SK-N-SH treated with all-trans-retinoic acid at 6 μM for 48 hours (cell line): ENCODE measurements around the gene MKNK2.

Experiments used
- CSDC2 ChIP-seq: fragments of 250-450 bp; sonication (Bioruptor Pico); IDR thresholded peaks from 2 replicates; pipeline ENCODE4 v1.5.0; 2020; ENCODE audit warnings: mild to moderate bottlenecking, moderate library complexity
- ESRRG ChIP-seq: fragments of 250-450 bp; sonication (Bioruptor Pico); IDR thresholded peaks from 2 replicates; pipeline ENCODE4 v1.6.1; 2021; ENCODE audit warnings: mild to moderate bottlenecking
- PATZ1 ChIP-seq: fragments of 250-450 bp; sonication (Bioruptor Pico); IDR thresholded peaks from 2 replicates; pipeline ENCODE4 v1.8.0; 2020; ENCODE audit warnings: mild to moderate bottlenecking, moderate library complexity, borderline replicate concordance
- RARB ChIP-seq: fragments of 250-450 bp; sonication (Bioruptor Pico); IDR thresholded peaks from 2 replicates; pipeline ENCODE4 v1.8.0; 2021; ENCODE audit warnings: mild to moderate bottlenecking, moderate library complexity
- TCF4 ChIP-seq: fragments of 250-450 bp; sonication (Bioruptor Pico); IDR thresholded peaks from 2 replicates; pipeline ENCODE4 v1.8.0; 2021; ENCODE audit warnings: mild to moderate bottlenecking, moderate library complexity, borderline replicate concordance
- ZFP30 ChIP-seq: fragments of 450-650 bp; formaldehyde crosslinking; IDR thresholded peaks from 2 replicates; pipeline ENCODE4 v1.5.0; 2022; ENCODE audit warnings: mild to moderate bottlenecking, moderate library complexity
- ZNF565 ChIP-seq: fragments of 450-650 bp; formaldehyde crosslinking; conservative IDR thresholded peaks from 2 replicates; pipeline ENCODE4 v1.5.0; 2020; ENCODE audit warnings: low read depth, mild to moderate bottlenecking, moderate library complexity
- TF ChIP-seq, protein P1 (sequence below): fragments of 250-450 bp; sonication (Bioruptor Pico); IDR thresholded peaks from 2 replicates; pipeline ENCODE4 v1.5.1; 2020; ENCODE audit warnings: low read depth, mild to moderate bottlenecking, moderate library complexity
- TF ChIP-seq, protein P2 (sequence below): fragments of 250-450 bp; sonication (Bioruptor Pico); IDR thresholded peaks from 2 replicates; pipeline ENCODE4 v1.8.0; 2021; ENCODE audit warnings: low read depth, mild to moderate bottlenecking, moderate library complexity, borderline replicate concordance

GRCh38 chr19:2022289-2022688, 28.8 kb downstream of the MKNK2 start:
- no peak for TF ChIP-seq ESRRG (CRISPR knock-in tag)
- no peak for TF ChIP-seq ZFP30 (CRISPR knock-in tag)
- no peak for TF ChIP-seq PATZ1 (CRISPR knock-in tag)
- TF ChIP-seq CSDC2, result no peak
- no peak for TF ChIP-seq ZNF565
- TF ChIP-seq, protein P1, sequence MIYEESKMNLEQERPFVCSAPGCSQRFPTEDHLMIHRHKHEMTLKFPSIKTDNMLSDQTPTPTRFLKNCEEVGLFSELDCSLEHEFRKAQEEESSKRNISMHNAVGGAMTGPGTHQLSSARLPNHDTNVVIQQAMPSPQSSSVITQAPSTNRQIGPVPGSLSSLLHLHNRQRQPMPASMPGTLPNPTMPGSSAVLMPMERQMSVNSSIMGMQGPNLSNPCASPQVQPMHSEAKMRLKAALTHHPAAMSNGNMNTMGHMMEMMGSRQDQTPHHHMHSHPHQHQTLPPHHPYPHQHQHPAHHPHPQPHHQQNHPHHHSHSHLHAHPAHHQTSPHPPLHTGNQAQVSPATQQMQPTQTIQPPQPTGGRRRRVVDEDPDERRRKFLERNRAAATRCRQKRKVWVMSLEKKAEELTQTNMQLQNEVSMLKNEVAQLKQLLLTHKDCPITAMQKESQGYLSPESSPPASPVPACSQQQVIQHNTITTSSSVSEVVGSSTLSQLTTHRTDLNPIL (CRISPR knock-in tag), result no peak
- no peak for TF ChIP-seq TCF4
- TF ChIP-seq RARB (CRISPR knock-in tag), result no peak
- TF ChIP-seq, protein P2, sequence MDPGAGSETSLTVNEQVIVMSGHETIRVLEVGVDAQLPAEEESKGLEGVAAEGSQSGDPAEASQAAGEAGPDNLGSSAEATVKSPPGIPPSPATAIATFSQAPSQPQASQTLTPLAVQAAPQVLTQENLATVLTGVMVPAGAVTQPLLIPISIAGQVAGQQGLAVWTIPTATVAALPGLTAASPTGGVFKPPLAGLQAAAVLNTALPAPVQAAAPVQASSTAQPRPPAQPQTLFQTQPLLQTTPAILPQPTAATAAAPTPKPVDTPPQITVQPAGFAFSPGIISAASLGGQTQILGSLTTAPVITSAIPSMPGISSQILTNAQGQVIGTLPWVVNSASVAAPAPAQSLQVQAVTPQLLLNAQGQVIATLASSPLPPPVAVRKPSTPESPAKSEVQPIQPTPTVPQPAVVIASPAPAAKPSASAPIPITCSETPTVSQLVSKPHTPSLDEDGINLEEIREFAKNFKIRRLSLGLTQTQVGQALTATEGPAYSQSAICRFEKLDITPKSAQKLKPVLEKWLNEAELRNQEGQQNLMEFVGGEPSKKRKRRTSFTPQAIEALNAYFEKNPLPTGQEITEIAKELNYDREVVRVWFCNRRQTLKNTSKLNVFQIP (CRISPR knock-in tag), result no peak
